Neural crest cell (in vitro differentiated cells): ENCODE measurements around the gene BMP8A. TPM values are rescaled to one million over a fixed set of nuclear protein-coding genes. Genes with fewer than 3 reads are reported as not detected.

ENCODE experiments used
- DNase-seq: peaks from one replicate; pipeline ENCODE4 v3.0.0; 2021; ENCODE audit warnings: low read depth, mixed read lengths, low spot score
- H3K27ac Mint-ChIP-seq: one replicate; pipeline ENCODE4 v1.8.0; 2021; ENCODE audit warnings: mild to moderate bottlenecking, mixed read lengths; ENCODE audit not compliant: unreplicated experiment
- H3K27me3 Mint-ChIP-seq: 2 replicates; pipeline ENCODE4 v1.8.0; 2021; ENCODE audit warnings: low read depth, mild to moderate bottlenecking, mixed read lengths
- H3K36me3 Mint-ChIP-seq: 2 replicates; pipeline ENCODE4 v1.8.0; 2021; ENCODE audit warnings: low read depth, mild to moderate bottlenecking, mixed read lengths
- H3K4me1 Mint-ChIP-seq: 2 replicates; pipeline ENCODE4 v1.8.0; 2021; ENCODE audit warnings: mixed read lengths
- H3K4me3 Mint-ChIP-seq: one replicate; pipeline ENCODE4 v1.8.0; 2021; ENCODE audit warnings: mild to moderate bottlenecking, mixed read lengths
- H3K9me3 Mint-ChIP-seq: 2 replicates; pipeline ENCODE4 v1.8.0; 2021; ENCODE audit warnings: mixed read lengths
- total RNA-seq: library from RNA; stranded (reverse); gene quantifications from 2 replicates; pipeline ENCODE4 v1.2.1, GENCODE V29; 2021
- TF ChIP-seq, protein P1 (sequence below): fragments of 200-600 bp; sonication (generic); conservative IDR thresholded peaks from 2 replicates; pipeline ENCODE4 v1.5.0; 2021; ENCODE audit warnings: antibody characterized with exemption, mild to moderate bottlenecking

Gene BMP8A
- total RNA-seq, 1 donor from 2014 or later, result 0.19 TPM

DNA sequence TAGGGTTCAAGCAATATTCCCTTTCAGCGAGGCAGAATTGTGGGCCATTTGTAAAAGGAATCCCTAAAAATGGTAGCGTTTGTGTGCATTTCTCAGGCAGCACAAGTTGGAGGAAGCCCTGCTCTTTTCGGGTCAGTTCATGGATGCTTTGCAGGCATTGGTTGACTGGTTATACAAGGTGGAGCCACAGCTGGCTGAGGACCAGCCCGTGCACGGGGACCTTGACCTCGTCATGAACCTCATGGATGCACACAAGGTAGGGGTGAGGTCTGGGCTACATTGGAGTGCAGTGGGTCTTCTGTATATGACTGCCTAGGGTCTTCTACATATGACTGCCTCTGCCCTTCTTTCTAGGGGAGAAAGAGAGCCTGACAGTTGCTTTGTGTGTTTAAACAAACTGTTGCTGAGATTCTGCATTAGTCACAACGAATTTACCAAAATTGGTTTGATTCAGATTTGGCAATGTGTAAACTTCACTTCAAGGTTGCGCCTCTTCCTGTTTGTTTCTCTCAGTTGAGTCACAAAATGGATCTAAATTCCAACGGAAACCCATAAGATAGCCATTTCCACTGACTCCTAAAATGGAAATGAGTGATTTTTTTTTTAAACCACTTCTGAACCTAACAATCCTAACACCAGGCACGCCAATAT is 40.4 kb upstream of the BMP8A start:
- H3K4me1 Mint-ChIP-seq, result no peaks in the 10 kb centered on the region
- no peaks in the 10 kb centered on the region for H3K9me3 Mint-ChIP-seq
- no peak overlapping the region for H3K4me3 Mint-ChIP-seq
- H3K36me3 Mint-ChIP-seq, result peaks cover 33% of the 10 kb centered on the region
- TF ChIP-seq, protein P1, sequence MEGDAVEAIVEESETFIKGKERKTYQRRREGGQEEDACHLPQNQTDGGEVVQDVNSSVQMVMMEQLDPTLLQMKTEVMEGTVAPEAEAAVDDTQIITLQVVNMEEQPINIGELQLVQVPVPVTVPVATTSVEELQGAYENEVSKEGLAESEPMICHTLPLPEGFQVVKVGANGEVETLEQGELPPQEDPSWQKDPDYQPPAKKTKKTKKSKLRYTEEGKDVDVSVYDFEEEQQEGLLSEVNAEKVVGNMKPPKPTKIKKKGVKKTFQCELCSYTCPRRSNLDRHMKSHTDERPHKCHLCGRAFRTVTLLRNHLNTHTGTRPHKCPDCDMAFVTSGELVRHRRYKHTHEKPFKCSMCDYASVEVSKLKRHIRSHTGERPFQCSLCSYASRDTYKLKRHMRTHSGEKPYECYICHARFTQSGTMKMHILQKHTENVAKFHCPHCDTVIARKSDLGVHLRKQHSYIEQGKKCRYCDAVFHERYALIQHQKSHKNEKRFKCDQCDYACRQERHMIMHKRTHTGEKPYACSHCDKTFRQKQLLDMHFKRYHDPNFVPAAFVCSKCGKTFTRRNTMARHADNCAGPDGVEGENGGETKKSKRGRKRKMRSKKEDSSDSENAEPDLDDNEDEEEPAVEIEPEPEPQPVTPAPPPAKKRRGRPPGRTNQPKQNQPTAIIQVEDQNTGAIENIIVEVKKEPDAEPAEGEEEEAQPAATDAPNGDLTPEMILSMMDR, result no peak
- no peak for DNase-seq
- no peaks in the 10 kb centered on the region for H3K27me3 Mint-ChIP-seq
- H3K27ac Mint-ChIP-seq, result no peak overlapping the region

DNA sequence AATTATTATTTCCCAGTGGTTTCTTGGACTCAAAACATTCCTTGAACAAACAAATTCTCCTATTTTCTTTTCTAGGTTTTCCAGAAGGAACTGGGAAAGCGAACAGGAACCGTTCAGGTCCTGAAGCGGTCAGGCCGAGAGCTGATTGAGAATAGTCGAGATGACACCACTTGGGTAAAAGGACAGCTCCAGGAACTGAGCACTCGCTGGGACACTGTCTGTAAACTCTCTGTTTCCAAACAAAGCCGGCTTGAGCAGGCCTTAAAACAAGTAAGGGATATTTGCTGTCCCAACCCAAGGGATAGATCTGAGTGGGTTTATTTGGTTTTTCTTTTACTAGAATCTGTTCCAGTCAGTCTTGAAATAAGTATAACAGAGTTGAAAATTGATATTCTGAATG is 39.4 kb upstream of the BMP8A start:
- peaks cover 36% of the 10 kb centered on the region for H3K36me3 Mint-ChIP-seq
- no peaks in the 10 kb centered on the region for H3K4me1 Mint-ChIP-seq
- H3K4me3 Mint-ChIP-seq, result no peak overlapping the region
- no peaks in the 10 kb centered on the region for H3K27me3 Mint-ChIP-seq
- no peak for DNase-seq
- TF ChIP-seq, protein P1, result no peak
- no peaks in the 10 kb centered on the region for H3K9me3 Mint-ChIP-seq
- H3K27ac Mint-ChIP-seq, result no peak overlapping the region

DNA sequence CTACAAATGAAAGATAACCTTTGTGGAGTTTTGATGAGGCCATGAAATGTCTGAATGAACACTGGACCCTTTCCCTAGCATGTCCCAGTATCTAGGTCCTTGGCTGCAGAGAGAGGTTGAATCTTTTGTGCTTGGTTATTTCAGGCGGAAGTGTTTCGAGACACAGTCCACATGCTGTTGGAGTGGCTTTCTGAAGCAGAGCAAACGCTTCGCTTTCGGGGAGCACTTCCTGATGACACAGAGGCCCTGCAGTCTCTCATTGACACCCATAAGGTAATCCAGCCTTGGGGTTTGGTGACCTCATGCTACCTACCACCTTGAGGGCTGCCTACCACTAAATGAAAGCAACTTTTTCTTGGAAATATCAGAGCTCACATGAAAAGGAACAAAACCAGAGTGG is 38.9 kb upstream of the BMP8A start:
- no peak for DNase-seq
- Mint-ChIP-seq H3K27me3 (no peaks in the 10 kb centered on the region), H3K4me3 (no peak overlapping the region), H3K9me3 (no peaks in the 10 kb centered on the region), H3K36me3 (peaks cover 37% of the 10 kb centered on the region), H3K4me1 (no peaks in the 10 kb centered on the region), H3K27ac (no peak overlapping the region)
- TF ChIP-seq, protein P1, result no peak

DNA sequence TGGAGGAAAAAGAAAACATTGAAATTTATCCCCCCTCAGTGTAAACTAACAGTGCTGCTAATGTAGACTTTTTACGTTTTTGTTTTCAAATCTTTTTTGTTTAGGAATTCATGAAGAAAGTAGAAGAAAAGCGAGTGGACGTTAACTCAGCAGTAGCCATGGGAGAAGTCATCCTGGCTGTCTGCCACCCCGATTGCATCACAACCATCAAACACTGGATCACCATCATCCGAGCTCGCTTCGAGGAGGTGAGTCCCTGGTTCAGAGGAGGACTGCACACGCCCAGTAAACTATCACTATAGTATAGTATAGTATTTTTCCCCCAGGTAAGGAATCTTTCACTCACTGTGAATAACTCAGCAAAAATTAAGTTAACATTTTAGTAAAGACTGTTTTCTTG is 37.8 kb upstream of the BMP8A start:
- H3K4me3 Mint-ChIP-seq, result no peak overlapping the region
- peaks cover 32% of the 10 kb centered on the region for H3K36me3 Mint-ChIP-seq
- H3K27me3 Mint-ChIP-seq, result no peaks in the 10 kb centered on the region
- no peak for DNase-seq
- TF ChIP-seq, protein P1, result no peak
- no peak overlapping the region for H3K27ac Mint-ChIP-seq
- no peaks in the 10 kb centered on the region for H3K4me1 Mint-ChIP-seq
- no peaks in the 10 kb centered on the region for H3K9me3 Mint-ChIP-seq

DNA sequence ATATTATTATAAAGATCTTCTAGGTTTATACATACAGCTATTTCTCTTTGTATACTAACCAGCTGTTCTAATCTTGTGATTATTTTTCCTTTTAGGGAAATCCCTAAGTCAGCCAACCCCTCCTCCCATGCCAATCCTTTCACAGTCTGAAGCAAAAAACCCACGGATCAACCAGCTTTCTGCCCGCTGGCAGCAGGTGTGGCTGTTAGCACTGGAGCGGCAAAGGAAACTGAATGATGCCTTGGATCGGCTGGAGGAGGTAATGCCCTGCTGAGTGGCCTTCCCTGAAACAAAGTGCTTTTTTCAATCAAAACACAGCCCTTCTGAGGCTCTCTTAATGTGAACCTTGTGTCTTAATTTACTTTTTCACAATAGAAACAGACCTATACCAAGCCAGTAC is 32.4 kb upstream of the BMP8A start:
- no peaks in the 10 kb centered on the region for H3K4me1 Mint-ChIP-seq
- no peak overlapping the region for H3K4me3 Mint-ChIP-seq
- H3K27me3 Mint-ChIP-seq, result no peaks in the 10 kb centered on the region
- H3K27ac Mint-ChIP-seq, result no peak overlapping the region
- H3K36me3 Mint-ChIP-seq, result peaks cover 50% of the 10 kb centered on the region
- DNase-seq, result no peak
- H3K9me3 Mint-ChIP-seq, result no peaks in the 10 kb centered on the region
- TF ChIP-seq, protein P1, result no peak

DNA sequence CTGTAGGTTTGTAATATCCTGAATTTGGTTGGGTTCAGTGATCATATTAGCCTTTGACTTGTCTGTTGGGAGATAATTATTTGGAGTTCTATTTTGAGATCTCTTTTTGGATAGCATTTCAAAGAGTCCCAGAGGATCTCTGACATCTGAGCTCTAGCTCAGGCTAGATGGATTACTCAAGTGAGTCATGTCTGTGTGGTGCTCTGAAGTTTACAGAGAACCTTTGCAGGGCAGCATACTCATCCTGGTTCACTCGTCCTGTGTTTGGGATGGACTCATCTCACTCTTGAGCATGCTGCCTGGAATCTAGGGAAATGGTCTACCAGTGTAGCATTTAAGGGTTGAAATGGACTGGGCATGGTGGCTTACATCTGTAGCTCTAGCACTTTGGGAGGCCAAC is 29.4 kb upstream of the BMP8A start:
- TF ChIP-seq, protein P1, result no peak
- Mint-ChIP-seq H3K36me3 (peaks cover 37% of the 10 kb centered on the region), H3K27me3 (no peaks in the 10 kb centered on the region), H3K27ac (no peak overlapping the region), H3K9me3 (no peaks in the 10 kb centered on the region), H3K4me1 (no peaks in the 10 kb centered on the region), H3K4me3 (no peak overlapping the region)
- DNase-seq, result no peak
